K562 (cell line): ENCODE results near the gene DCDC2. TPM values are rescaled to one million over a fixed set of nuclear protein-coding genes. Genes with fewer than 3 reads are reported as not detected.

ENCODE experiments used
- ATAC-seq: fragments of 200-7000 bp; cut with Tn5 transposase; 3 replicates; pipeline ENCODE4 v1.9.1; 2020; ENCODE audit warnings: moderate library complexity
- BruUV-seq: library from RNA; stranded (reverse); fragments of 400-500 nt; replicated peaks from 2 replicates; lab custom pipeline; 2021; lab: Mats Ljungman, UMichigan
- CTCF ChIA-PET: fragments of 300-600 bp; formaldehyde crosslinking; extraction: SDS; loops from one replicate; lab custom pipeline; 2021; ENCODE audit warnings: low intra/inter-chr PET ratio; lab: Yijun Ruan, JAX
- POLR2A ChIA-PET: fragments of 300-600, 350-650 bp; sonication (Branson Sonifier 250); formaldehyde crosslinking; extraction: SDS; loops from one replicate; lab custom pipeline; 2021; ENCODE audit warnings: antibody characterized with exemption, inconsistent platforms; lab: Yijun Ruan, JAX
- DNase-seq, 4 experiments: peaks; one replicate each; pipeline versions ENCODE4 v3.0.0 to v3.0.0-alpha.2; 2011 to 2018; ENCODE audit warnings: low spot score in 3 of 4, mixed read lengths in 3 of 4; ENCODE audit errors: extremely low read depth in 1 of 4
- FAIRE-seq: peaks from 2 replicates; lab custom pipeline; 2011; peaks lifted over from hg19 to GRCh38; lab: Jason Lieb, UNC
- H2AFZ ChIP-seq: 2 replicates; pipeline ENCODE4 v1.6.0; 2011; ENCODE audit warnings: low read depth, low read length, control low read depth, inconsistent platforms
- H3K27ac ChIP-seq: fragments of 200-600 bp; 3 replicates; pipeline ENCODE4 v1.8.0; 2011; ENCODE audit warnings: low read depth, mild to moderate bottlenecking, control low read depth, inconsistent platforms, low read length, moderate library complexity, mixed read lengths; ENCODE audit errors: extremely low read depth
- H3K27me3 ChIP-seq, 2 experiments: fragments of 300-600 bp in 1 of 2; 2 replicates in 1 of 2; 3 replicates in 1 of 2; pipeline versions ENCODE4 v1.6.0 to v1.8.0; 2011; ENCODE audit warnings: inconsistent platforms in 2 of 2, low read length in 2 of 2, mild to moderate bottlenecking in 1 of 2, mixed read lengths in 1 of 2, moderate library complexity in 1 of 2; ENCODE audit not compliant: control insufficient read depth in 2 of 2, insufficient read depth in 2 of 2
- H3K36me3 ChIP-seq: fragments of 300-600 bp; 3 replicates; pipeline ENCODE4 v1.8.0; 2011; ENCODE audit warnings: mild to moderate bottlenecking, low read length, inconsistent platforms; ENCODE audit not compliant: control insufficient read depth, insufficient read depth
- H3K4me1 ChIP-seq, 2 experiments: fragments of 200-600 bp in 1 of 2; replicated peaks in 1 of 2; 2 replicates in 1 of 2; 3 replicates in 1 of 2; pipeline versions ENCODE4 v1.5.1 to v1.8.0; 2011; ENCODE audit warnings: inconsistent platforms in 2 of 2, low read length in 2 of 2, mild to moderate bottlenecking in 1 of 2, mixed read lengths in 1 of 2, moderate library complexity in 1 of 2; ENCODE audit not compliant: control insufficient read depth in 2 of 2, insufficient read depth in 2 of 2
- H3K4me2 ChIP-seq: 2 replicates; pipeline ENCODE4 v1.6.1; 2011; ENCODE audit warnings: low read length, control low read depth, inconsistent platforms, mixed read lengths; ENCODE audit not compliant: insufficient read depth
- H3K4me3 ChIP-seq: fragments of 200-600 bp; sonication (generic), shearing (Covaris generic); 2 replicates; pipeline ENCODE4 v1.5.1; 2016; ENCODE audit warnings: control low read depth, inconsistent platforms
- H3K79me2 ChIP-seq: fragments of 200-600 bp; 3 replicates; pipeline ENCODE4 v1.8.0; 2011; ENCODE audit warnings: low read length, inconsistent platforms; ENCODE audit not compliant: control insufficient read depth, insufficient read depth
- H3K9ac ChIP-seq, 2 experiments: 2 replicates each; pipeline versions ENCODE4 v1.6.0 to v1.6.1; 2011; ENCODE audit warnings: low read depth in 2 of 2, low read length in 2 of 2, control low read depth in 1 of 2, inconsistent platforms in 1 of 2, mild to moderate bottlenecking in 1 of 2, mixed read lengths in 1 of 2; ENCODE audit not compliant: insufficient read depth in 1 of 2
- H3K9me1 ChIP-seq: one replicate; pipeline ENCODE4 v1.6.0; 2011; ENCODE audit warnings: inconsistent platforms, mild to moderate bottlenecking, low read length, moderate library complexity; ENCODE audit not compliant: control insufficient read depth, insufficient read depth
- H3K9me3 ChIP-seq: replicated peaks from 2 replicates; pipeline ENCODE4 v1.5.1; 2011; ENCODE audit warnings: low read depth, low read length, inconsistent platforms; ENCODE audit not compliant: control insufficient read depth, insufficient read depth
- H4K20me1 ChIP-seq: replicated peaks from 2 replicates; pipeline ENCODE4 v1.6.1; 2011; ENCODE audit warnings: low read length, inconsistent platforms, mixed read lengths; ENCODE audit not compliant: control insufficient read depth, insufficient read depth
- CHAMP1 ChIP-seq: fragments of 450-650 bp; IDR thresholded peaks from 2 replicates; pipeline ENCODE4 v1.6.1; 2016; ENCODE audit warnings: mild to moderate bottlenecking
- HMGN3 ChIP-seq: IDR thresholded peaks from 2 replicates; pipeline ENCODE4 v1.6.1; 2011; ENCODE audit warnings: borderline replicate concordance, low read depth, mild to moderate bottlenecking, mixed read lengths, low read length; ENCODE audit not compliant: insufficient read length; ENCODE audit errors: extremely low read depth
- KDM2B ChIP-seq: fragments of 250-450 bp; sonication (Bioruptor Pico); IDR thresholded peaks from 2 replicates; pipeline ENCODE4 v1.8.0; 2021; ENCODE audit warnings: mild to moderate bottlenecking, moderate library complexity
- TAF1 ChIP-seq: IDR thresholded peaks from 2 replicates; pipeline ENCODE4 v1.6.1; 2011; ENCODE audit warnings: mild to moderate bottlenecking, low read length, moderate library complexity; ENCODE audit not compliant: insufficient read depth, control insufficient read depth, severe bottlenecking; ENCODE audit errors: extremely low read depth
- XRCC3 ChIP-seq: fragments of 450-650 bp; IDR thresholded peaks from 2 replicates; pipeline ENCODE4 v1.6.1; 2017; ENCODE audit warnings: mild to moderate bottlenecking, moderate library complexity
- ZNF217 ChIP-seq: sonication (generic); formaldehyde crosslinking; IDR thresholded peaks from 2 replicates; pipeline ENCODE4 v1.8.0; 2022; ENCODE audit warnings: mild to moderate bottlenecking, missing genetic modification reagents
- in situ Hi-C: fragments of 300-500 bp; cut with MboI; formaldehyde crosslinking; loops from 4 replicates; pipeline ENCODE4 v1.15.0; 2018; ENCODE audit warnings: inconsistent platforms, mixed read lengths
- intact Hi-C: fragments of 100-400 bp; cut with micrococcal nuclease; formaldehyde crosslinking; loops from 2 replicates; pipeline ENCODE4 v1.14.2; 2022
- polyA plus RNA-seq, 8 experiments: library from polyadenylated mRNA; depleted of rRNA in 4 of 8; stranded (reverse) in 5 of 8; unstranded in 3 of 8; fragments of >200 nt; fragmentation: Nextera tagmentation in 2 of 8; fragmentation: Illumina TruSeq in 1 of 8; extraction: Ambion mirVana in 2 of 8; extraction: Trizol in 1 of 8; gene quantifications; 2 replicates each; pipeline versions ENCODE4 v1.2.1 to v1.2.3, GENCODE V29; 2011 to 2014; ENCODE audit warnings: inconsistent platforms in 1 of 8, missing spikeins in 1 of 8
- total RNA-seq, 7 experiments: library from RNA; depleted of rRNA in 6 of 7; stranded (reverse); fragments of >200 nt in 6 of 7; fragmentation: Illumina TruSeq in 2 of 7; extraction: Trizol in 2 of 7; gene quantifications; 2 replicates each; pipeline versions ENCODE4 v1.2.1 to v1.2.3, GENCODE V29; 2011 to 2021; ENCODE audit warnings: low replicate concordance in 1 of 7

Gene DCDC2
- total and polyA plus RNA-seq, 9 of the 15 experiments (the other 6 are each of a cell fraction or from before 2014, with no cell fraction given), result 0.04 TPM; not detected in 8

- Histone ChIP-seq H3K4me3 (no peak overlapping the region), H3K27me3 (no peaks in the 10 kb centered on the region), H3K9me3 (no peaks in the 10 kb centered on the region), H3K9me1 (no peaks in the 10 kb centered on the region), H4K20me1 (no peaks in the 10 kb centered on the region), H3K27ac (no peak overlapping the region), H3K36me3 (no peaks in the 10 kb centered on the region), H3K9ac (no peak overlapping the region), H3K4me2 (no peak overlapping the region), H3K4me1 (no peaks in the 10 kb centered on the region), H3K79me2 (no peaks in the 10 kb centered on the region), H2AFZ (no peak overlapping the region)
- DNase-seq (no peak), ATAC-seq (no peak), FAIRE-seq (no peak)
- in situ Hi-C loops (no loop called here), intact Hi-C loops (no loop called here)
- no peak for TF ChIP-seq HMGN3
- TF ChIP-seq CHAMP1, result no peak
- TF ChIP-seq TAF1, result no peak
- no peak for TF ChIP-seq KDM2B
- TF ChIP-seq ZNF217 (CRISPR knock-in tag), result no peak
- no peak for TF ChIP-seq XRCC3
- no TSS peak for BruUV-seq
- ChIA-PET POLR2A (no interaction called here), CTCF (no interaction called here)
Observed at GRCh38 chr6:24187965-24188577, 169.8 kb downstream of the DCDC2 start.
